IPS-15b (cell line): ENCODE data around the gene NBPF3.

Source experiments
- H3K27me3 ChIP-seq: one replicate; pipeline ENCODE4 v1.6.1; 2013; ENCODE audit warnings: low read length; ENCODE audit not compliant: control insufficient read depth, insufficient read depth
- H3K36me3 ChIP-seq: one replicate; pipeline ENCODE4 v1.6.1; 2013; ENCODE audit warnings: low read length; ENCODE audit not compliant: control insufficient read depth, insufficient read depth
- H3K4me1 ChIP-seq: one replicate; pipeline ENCODE4 v1.6.1; 2013; ENCODE audit warnings: mild to moderate bottlenecking, low read length; ENCODE audit not compliant: control insufficient read depth, insufficient read depth
- H3K4me3 ChIP-seq: one replicate; pipeline ENCODE4 v1.5.1; 2013; ENCODE audit warnings: low read depth, low read length
- H3K9ac ChIP-seq: one replicate; pipeline ENCODE4 v1.6.1; 2013; ENCODE audit warnings: low read depth, mild to moderate bottlenecking, low read length
- H3K9me3 ChIP-seq: one replicate; pipeline ENCODE4 v1.6.1; 2013; ENCODE audit warnings: mild to moderate bottlenecking, low read length; ENCODE audit not compliant: control insufficient read depth, insufficient read depth

The NBPF3 gene

DNA sequence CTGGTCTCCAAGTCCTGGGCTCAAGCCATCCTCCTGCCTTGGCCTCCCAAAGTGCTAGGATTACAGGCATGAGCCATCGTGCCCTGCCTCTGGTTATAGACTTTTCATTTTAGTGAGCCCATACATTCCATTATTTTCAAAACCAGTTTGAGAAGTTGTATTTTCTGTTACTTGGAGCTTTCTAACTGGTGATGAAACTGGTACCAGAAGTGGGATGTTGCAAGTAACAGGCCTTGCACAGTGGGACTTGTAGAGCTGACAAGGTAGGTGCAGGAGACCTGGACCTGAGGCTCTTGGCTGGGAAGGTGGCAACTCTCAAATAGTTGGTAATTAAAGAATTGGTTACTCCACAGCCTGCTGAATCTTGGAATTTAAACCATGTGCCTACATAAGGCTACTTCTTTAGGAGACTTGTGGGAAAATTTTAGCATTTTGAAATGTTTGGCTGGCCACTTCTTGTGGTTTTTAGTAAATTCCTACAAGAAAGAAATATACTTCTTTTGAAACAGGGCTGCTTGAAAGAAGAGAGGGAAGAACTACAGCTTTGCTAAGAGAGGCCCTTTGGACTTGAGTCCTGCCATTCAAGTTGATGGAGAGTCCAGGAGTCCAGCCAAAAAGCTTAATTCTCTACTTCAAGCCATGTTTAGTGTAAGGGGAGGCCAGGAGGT, 59.5 kb downstream of the NBPF3 start:
- Histone ChIP-seq H3K4me3 (no peak overlapping the region), H3K9ac (no peak overlapping the region), H3K36me3 (no peaks in the 10 kb centered on the region)

DNA sequence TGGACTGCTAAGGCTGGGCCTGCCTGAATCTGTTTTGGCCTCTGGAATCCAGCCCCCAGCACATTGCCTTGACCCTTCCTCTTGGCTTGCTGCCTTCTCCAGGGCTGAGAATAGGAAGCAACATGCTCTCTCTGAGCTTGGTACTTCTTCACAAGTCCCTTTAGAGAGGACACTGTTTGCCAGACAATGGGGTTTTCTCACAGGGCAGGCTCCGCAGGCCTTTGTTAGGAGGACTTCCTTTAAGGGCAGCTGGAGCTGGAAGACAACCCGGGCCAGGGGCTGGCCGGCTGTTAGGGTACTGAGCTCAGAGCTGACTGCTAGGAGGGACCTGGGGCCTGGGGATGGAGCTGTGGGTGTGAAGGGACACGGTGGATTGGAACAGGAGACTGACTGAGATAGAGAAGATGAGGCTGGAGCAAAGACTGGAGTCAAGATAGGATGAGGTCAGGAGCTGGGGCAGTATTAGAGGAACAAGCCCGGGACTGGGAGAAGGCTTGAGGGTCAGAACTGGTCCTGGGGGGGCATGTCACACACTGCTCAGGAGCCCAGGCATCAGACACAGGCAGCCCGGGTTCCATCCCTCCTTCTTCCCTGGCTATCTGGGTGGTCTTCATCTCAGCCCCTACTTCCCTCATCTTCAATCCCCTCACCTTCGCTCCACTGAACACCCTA, 63.9 kb downstream of the NBPF3 start:
- H3K4me3 ChIP-seq = no peak overlapping the region
- no peak overlapping the region for H3K9ac ChIP-seq
- no peaks in the 10 kb centered on the region for H3K9me3 ChIP-seq
- H3K36me3 ChIP-seq = no peaks in the 10 kb centered on the region
- H3K4me1 ChIP-seq = peaks cover 4% of the 10 kb centered on the region
- peaks cover 8% of the 10 kb centered on the region for H3K27me3 ChIP-seq

More for the DNA sequence above, 59.5 kb downstream of the NBPF3 start:
- no peaks in the 10 kb centered on the region for H3K9me3 ChIP-seq
- H3K27me3 ChIP-seq = no peaks in the 10 kb centered on the region
- peaks cover 4% of the 10 kb centered on the region for H3K4me1 ChIP-seq

DNA sequence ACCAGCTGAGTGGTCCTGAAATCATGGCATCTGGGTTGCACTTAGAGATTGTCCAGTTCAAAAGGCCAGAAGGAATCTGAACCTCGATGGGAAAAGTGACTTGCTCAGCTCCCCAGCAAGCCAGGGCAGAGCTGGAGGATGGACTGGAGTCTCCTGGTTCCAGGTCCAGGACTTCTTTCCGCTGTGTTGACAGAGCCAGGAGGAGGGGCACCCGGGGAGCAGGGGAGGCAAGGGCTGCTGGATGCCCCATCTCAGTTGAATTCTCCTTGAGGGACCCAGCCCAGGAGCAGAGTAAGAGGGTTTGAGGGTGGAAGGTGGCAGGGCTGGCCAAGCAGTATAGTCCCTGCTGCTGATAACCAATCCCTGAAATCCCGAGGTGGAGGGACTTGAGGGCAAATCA, 66.9 kb downstream of the NBPF3 start:
- H3K4me3 ChIP-seq = no peak overlapping the region
- H3K27me3 ChIP-seq = peaks cover 8% of the 10 kb centered on the region

DNA sequence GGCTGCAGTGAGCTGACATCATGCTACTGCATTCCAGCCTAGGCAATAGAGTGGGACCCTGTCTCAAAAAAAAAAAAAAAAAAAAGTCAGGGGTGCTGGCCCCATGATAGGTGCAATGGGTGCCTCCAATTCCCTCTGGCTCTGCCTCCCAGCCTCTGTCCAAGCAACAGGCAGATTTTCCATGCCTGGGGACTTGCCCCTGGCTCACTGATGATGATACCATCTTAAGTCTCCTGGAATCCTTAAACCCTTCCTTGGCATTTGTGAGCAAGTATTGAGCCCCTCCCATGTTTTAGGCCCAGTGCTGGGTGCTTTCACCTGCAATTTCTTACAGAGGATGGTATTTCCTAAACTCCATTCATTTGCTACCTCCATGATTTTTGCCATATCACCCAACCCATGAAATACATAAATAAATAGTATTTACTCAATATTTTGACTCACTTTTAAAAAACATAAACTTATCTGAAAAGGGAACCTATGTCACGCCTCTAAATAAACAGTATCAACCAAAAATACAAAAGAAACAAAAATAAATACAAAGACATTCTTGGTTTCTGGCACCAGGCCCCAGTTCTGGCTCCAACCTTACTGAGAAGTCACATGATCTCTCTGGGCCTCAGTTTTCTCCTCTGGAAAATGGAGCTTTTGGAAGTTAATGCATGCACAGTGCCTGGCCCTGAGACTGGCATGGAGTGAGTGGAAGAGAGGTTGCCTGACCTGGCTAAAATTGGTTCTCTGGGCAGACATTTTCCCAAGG, 67.8 kb downstream of the NBPF3 start:
- Histone ChIP-seq H3K36me3 (peaks cover 5% of the 10 kb centered on the region), H3K9me3 (no peaks in the 10 kb centered on the region), H3K4me1 (peaks cover 21% of the 10 kb centered on the region), H3K4me3 (no peak overlapping the region), H3K9ac (no peak overlapping the region), H3K27me3 (peaks cover 8% of the 10 kb centered on the region)

More for the DNA sequence above, 66.9 kb downstream of the NBPF3 start:
- Histone ChIP-seq H3K9ac (no peak overlapping the region), H3K9me3 (no peaks in the 10 kb centered on the region), H3K4me1 (peaks cover 15% of the 10 kb centered on the region), H3K36me3 (peaks cover 2% of the 10 kb centered on the region)

DNA sequence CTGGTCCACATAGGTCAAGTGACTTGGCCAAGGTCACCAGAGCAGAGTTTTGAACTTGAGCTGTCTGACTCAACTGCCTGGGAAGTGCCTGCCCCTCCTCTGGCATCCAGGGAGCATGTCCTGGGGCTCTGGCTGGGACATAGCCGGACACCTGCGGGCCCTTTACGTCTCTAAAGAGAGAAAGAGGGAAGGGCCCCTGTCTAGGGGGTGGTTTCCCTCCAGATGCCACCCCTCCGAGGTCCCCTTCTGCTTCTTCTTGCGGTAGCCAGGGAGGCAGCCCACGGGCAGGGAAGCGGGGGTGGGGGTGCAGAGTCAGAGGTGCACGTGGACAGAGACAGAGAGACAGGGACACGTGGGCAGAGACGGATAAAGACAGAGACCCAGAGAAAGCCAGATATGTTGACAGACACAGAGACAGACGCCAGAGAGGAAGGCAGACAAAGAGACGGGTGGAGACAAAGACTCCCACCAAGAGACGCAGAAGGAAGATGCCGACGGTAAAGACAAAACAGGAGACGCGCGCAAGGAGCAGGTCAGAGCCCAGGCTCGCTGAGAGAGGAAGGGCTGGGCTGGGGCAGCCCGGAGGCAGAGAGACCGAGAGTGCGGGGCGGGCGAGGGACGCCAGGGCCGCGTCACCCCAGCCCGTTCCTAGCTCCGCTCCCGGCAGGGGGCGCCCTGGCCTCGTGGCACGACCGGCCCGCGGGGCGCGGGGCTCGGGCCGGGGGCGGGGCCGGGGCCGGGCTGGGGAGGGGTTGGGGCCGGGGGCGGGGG, 68.8 kb downstream of the NBPF3 start:
- Histone ChIP-seq H3K9me3 (no peaks in the 10 kb centered on the region), H3K4me3 (peak overlapping the region; percentile 26), H3K27me3 (peaks cover 8% of the 10 kb centered on the region), H3K36me3 (peaks cover 5% of the 10 kb centered on the region), H3K4me1 (peaks cover 22% of the 10 kb centered on the region), H3K9ac (no peak overlapping the region)

DNA sequence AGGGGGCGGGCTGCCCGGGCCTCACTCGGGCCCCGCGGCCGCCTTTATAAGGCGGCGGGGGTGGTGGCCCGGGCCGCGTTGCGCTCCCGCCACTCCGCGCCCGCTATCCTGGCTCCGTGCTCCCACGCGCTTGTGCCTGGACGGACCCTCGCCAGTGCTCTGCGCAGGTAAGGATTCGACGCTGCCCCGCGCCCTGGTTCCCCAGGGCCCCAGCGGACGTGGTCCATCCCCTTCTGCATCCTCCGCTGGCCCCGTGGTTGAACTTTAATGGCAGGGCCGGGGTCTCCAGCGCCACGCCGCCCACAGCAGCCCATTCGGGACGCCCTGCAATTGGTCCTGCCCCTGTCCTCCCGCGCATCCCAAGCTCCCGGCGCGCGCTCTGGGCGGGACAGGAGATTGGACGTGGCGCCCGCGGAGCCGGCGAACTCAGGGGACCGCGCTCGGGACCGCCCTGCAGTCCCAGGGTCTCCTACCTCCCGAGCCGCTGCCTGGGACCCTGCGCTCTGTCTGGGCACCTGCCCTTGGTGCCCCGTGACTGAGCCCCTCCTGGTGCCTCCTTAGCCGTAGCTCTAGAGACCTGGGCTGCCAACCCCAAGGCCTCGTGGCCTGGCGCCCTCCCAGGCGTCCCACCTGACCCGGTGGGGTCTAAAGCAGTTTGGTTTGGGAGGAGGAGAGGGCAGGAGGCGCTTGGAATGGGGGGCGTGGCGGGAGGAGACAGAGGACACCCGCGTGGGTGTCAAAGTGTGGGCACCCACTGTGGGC, 69.6 kb downstream of the NBPF3 start, which contains the start of gene ALPL:
ALPL (plus strand) TSS at position 73 of the 762 bp plus-strand sequence. CDS start 44,659 bp downstream, outside the sequence.
- H3K4me1 ChIP-seq = peaks cover 22% of the 10 kb centered on the region
- H3K4me3 ChIP-seq = peak within 1 kb of the TSS; percentile 88
- H3K36me3 ChIP-seq = peaks cover 5% of the 10 kb centered on the region
- peak within 1 kb of the TSS; percentile 90 for H3K9ac ChIP-seq
- H3K27me3 ChIP-seq = peaks cover 8% of the 10 kb centered on the region
- H3K9me3 ChIP-seq = no peaks in the 10 kb centered on the region

DNA sequence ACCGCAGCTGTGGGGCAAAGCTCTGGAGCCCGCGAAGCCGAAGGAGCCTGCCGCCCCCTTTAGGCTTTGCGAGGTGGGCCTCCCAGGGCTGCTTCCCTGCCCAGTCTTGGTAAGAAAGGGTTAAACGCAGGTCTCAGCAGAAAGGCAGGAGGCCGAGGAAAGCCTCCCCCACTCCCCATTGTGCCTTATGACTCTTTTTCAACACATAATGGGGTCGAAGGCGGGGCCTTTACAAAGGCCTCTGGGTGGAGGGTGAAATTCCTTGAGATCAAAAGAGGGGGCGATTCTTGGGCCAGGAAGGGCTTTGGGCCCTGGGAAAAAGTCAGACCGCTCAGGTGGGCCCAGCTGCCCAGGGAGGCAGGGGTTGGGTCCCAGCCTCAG, 70.2 kb downstream of the NBPF3 start:
- Histone ChIP-seq H3K4me3 (peak overlapping the region; percentile 88), H3K36me3 (peaks cover 5% of the 10 kb centered on the region), H3K27me3 (peaks cover 8% of the 10 kb centered on the region), H3K9ac (peak overlapping the region; percentile 90), H3K4me1 (peaks cover 22% of the 10 kb centered on the region), H3K9me3 (no peaks in the 10 kb centered on the region)

DNA sequence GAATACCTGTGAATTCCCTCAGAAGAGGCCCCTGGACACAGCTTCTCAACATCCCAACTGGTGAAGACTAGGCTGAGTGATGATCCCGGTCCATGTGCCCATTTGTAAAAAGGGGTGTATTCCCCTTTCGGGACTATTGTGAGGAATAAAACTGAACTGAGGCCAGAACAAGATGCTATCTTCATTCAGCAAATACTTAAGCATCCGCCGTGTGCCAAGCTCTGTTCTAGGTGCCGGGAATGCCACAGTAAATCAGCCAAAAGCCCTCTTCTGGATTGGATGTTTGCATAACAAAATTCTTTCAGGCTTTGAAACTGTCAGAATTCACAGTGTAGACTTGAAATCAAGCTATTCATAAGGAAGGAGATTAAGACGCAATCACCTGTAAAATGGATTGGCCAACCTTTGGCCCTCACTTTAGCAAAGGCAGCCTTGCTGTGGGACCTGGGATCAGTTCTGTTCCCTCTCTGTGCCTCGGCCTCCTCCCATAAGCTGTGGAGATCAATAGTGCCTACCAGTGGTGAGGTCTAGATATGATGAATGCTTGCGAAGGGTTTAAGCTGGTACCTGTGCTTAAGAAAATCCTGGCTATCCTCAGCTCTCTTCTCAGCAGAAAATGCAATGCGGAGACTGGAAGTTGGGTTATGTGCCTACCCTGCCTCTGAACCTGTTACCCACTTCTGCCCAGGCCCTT, 71.1 kb downstream of the NBPF3 start:
- peaks cover 8% of the 10 kb centered on the region for H3K27me3 ChIP-seq
- H3K4me1 ChIP-seq = peaks cover 22% of the 10 kb centered on the region
- peak overlapping the region; percentile 88 for H3K4me3 ChIP-seq
- no peak overlapping the region for H3K9ac ChIP-seq
- no peaks in the 10 kb centered on the region for H3K9me3 ChIP-seq
- peaks cover 5% of the 10 kb centered on the region for H3K36me3 ChIP-seq

DNA sequence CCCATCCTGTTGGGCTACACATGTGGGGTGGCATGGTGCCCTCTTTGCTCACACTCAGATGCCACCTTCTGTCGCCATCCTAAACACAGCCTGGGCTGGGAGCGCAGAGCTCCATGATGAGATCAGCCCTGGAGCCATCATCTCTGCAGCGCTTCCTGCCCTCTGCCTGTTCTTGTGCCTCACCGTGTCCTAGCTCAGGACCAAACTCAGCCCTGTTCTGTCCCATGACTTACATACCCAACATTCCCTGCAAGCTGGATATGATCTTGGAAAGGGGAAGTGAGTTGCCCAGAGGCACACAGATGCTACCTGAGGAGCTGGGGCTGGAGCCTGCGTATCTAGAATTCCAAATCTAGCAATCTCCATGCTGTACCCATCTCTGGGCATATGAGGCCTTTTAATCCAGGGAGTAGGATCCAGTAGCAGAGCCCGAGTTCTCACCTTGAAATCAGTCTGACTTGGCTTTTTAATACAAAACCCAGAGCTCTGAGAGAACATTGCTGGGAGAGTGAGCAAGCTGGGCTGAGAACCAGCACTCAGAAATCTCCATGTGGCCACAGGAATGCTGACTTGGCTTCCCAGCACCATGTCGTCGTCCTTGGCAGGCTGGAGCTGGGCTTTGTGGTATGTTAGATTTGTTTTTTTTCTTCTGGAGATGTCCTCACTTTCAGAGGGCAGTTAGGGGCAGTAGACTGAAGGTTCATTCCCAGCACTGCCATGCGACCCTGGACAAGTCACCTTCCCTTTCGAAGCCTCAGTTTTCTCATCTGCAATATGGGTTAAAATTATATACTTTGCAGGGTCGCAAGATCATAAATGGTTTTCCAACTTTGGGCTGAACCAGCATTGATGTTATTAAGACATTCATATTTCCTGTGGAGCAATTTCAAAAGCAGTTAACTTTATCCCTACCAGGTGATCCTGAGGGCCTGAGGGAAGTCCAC, 71.9 kb downstream of the NBPF3 start:
- Histone ChIP-seq H3K9ac (no peak overlapping the region), H3K9me3 (no peaks in the 10 kb centered on the region), H3K4me3 (no peak overlapping the region), H3K4me1 (peaks cover 27% of the 10 kb centered on the region), H3K27me3 (peaks cover 8% of the 10 kb centered on the region), H3K36me3 (peaks cover 5% of the 10 kb centered on the region)

DNA sequence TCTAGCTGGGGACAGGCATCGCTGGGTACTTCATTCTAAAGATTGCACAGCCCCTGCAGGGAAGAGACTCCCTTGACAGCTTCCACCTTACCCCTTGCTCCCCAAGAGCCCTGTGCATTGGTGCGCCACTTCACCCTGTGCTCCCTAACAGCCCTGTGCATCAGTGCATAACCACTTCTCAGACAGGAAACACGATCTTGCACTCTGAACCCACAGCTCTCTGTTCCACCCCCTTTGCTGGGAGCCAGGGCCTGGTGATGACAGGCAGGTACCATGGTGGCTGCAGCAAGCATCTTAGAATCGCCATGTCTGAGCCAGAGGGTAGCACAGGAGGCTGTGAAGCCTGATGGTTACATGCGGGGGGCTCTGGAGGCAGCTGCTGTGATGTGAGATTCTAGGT, 74.3 kb downstream of the NBPF3 start:
- Histone ChIP-seq H3K9me3 (no peaks in the 10 kb centered on the region), H3K4me3 (no peak overlapping the region), H3K9ac (no peak overlapping the region), H3K27me3 (no peaks in the 10 kb centered on the region), H3K4me1 (peaks cover 44% of the 10 kb centered on the region), H3K36me3 (peaks cover 8% of the 10 kb centered on the region)
